Spleen (tissue), 7 donors: ENCODE data around the gene RRAGA.

Experiments
- CTCF ChIP-seq, 11 experiments: fragments of 200-600 bp in 7 of 11; fragments of 450-650 bp in 4 of 11; sonication (generic) in 4 of 11; IDR thresholded peaks in 8 of 11; conservative IDR thresholded peaks in 3 of 11; 1 replicate in 7 of 11; 2 replicates in 4 of 11; pipeline versions ENCODE4 v1.4.0 to v1.8.0; 2016 to 2021; ENCODE audit warnings: antibody characterized with exemption in 11 of 11, inconsistent platforms in 4 of 11, mild to moderate bottlenecking in 1 of 11
- POLR2AphosphoS5 ChIP-seq, 3 donors: sonication (generic); formaldehyde crosslinking; IDR thresholded peaks; one replicate each; pipeline ENCODE4 v1.5.1; 2017; ENCODE audit warnings: antibody characterized with exemption in 3 of 3
- donor health status: DM: no; HTN: no; CAD: no; lungs with moderate emphysema.
- donor health status: DM: no; HTN: no; CAD: no.
- donor health status: DM: no; HTN: no; CAD: no.

DNA sequence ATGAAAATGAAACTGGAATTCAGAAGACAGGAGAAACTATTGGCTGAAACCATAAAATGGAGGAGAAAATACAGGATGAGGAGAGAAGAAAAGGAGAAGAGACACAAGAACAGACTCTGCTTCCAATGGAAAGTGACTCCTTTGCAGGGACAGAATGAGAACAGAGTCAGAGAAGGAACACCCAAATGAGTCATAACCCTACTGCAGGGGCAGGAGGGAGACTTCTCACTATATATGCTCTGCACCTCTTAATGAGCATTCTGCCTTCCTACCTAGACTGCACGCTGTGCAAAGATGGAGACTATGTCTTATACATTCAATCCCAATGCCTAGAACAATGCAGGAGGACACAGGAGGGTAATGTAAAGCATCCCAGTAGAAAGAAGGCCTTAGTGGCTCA is 18.3 kb upstream of the RRAGA start:
- TF ChIP-seq POLR2AphosphoS5 (IDR thresholded peaks at IDR 0.05) (no peak), CTCF (IDR thresholded peaks at IDR 0.05 in 8 of 11, conservative IDR thresholded peaks at IDR 0.05 in 3 of 11) (no peak)
